Activated CD8-positive, alpha-beta memory T cell treated with anti-CD3 and anti-CD28 coated beads, Interleukin-2, amount 50 U/mL, for 1 hour (primary cell): ENCODE measurements around the gene DIDO1.
"Not testable (repeated sequence)": the region's sequence is repeated elsewhere in the genome, so short reads cannot be mapped to it uniquely, and the experiment has no call there.

Experiments used
- DNase-seq: peaks from one replicate; pipeline ENCODE4 v3.0.0-alpha.2; 2020; ENCODE audit errors: extremely low read depth

Gene DIDO1

DNA sequence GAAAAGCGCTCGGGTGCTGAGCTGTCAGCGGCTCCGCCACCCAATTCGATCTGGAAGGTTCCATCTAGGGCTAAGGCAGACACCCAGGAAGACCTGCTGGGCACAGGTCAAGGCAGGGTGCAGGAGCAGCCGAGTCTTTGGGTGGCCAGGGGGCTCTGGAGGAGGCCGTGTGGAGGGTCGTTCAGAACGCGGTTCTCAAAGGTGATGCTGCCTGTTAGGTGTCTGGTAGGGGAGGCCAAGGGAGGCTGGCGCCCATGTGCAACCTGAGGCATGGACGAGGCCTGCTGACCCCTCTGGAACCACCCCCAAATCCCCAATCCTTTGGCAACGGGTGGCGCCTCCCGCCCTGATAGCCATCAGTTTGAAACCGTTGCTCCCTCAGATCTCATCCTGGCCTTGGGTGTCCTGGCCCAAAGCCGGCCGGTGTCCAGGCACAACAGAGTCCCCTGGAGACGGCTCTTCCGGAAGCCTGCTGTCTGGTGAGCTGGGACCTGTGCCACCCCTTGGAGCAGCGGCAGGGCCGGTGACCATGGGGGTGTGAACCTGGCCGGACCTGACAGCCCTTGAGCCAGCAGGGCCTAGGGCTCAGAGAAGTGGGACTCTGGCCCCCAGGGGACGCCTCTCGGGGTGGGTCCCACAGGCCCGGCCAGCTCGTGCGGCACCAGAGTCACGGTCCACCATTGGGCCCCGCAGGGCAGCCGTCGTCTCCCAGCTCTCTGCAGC is 36.7 kb upstream of the DIDO1 start:
- DNase-seq = no peak

DNA sequence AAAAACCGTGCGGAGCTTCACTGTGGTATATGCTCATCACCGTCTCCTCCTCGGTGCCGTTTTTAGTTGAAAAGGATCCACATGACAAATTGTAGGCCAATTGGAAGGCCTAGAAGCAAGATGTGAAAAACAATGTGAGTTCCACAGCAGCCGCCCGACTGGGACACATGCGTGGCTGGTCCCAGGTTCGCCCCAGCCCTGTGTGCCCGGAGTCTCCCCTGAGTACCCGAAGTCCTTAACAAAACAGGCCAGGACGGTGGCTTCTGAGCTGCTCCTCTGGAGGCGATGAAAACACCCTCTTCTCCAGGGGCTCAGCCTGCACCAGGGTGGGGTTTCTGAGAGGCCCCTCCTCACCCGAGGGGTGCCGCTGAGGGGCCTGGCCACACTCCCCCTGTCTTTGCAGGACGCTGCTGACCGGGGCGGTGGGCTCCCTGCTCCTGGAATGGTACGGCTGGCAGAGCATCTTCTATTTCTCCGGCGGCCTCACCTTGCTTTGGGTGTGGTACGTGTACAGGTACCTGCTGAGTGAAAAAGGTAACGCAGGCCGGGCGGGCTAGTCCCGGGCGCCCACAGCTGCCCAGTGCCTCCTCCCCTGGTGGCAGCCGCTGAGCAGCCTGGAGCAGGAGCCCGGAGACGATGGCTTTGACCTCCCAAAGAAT is 36.0 kb upstream of the DIDO1 start:
- no peak for DNase-seq

GRCh38 chr20:62961799-62962198 is 35.5 kb upstream of the DIDO1 start:
- DNase-seq = no peak

DNA sequence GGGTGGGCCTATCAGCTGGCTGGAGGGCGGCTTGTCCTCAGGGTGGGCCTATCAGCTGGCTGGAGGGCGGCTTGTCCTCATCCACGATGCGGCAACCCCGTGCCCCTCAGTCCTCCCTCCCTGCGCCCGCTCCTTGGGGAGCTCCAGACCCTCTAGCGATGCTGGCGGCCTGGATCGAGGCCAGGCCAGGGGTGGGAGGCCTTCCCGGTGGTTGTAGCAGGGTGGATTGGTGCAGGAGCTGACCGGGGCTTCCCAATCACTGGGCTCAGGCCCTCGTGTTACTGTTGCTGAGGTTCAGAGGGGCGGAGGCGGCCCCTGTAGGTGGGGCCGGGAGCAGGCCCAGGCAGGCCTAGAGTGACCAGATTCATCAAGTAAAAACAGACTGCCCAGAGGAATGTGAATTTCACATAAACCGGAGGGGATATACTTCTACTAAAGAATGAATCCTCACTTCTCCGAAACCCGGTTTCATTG is 35.0 kb upstream of the DIDO1 start:
- DNase-seq = no peak

DNA sequence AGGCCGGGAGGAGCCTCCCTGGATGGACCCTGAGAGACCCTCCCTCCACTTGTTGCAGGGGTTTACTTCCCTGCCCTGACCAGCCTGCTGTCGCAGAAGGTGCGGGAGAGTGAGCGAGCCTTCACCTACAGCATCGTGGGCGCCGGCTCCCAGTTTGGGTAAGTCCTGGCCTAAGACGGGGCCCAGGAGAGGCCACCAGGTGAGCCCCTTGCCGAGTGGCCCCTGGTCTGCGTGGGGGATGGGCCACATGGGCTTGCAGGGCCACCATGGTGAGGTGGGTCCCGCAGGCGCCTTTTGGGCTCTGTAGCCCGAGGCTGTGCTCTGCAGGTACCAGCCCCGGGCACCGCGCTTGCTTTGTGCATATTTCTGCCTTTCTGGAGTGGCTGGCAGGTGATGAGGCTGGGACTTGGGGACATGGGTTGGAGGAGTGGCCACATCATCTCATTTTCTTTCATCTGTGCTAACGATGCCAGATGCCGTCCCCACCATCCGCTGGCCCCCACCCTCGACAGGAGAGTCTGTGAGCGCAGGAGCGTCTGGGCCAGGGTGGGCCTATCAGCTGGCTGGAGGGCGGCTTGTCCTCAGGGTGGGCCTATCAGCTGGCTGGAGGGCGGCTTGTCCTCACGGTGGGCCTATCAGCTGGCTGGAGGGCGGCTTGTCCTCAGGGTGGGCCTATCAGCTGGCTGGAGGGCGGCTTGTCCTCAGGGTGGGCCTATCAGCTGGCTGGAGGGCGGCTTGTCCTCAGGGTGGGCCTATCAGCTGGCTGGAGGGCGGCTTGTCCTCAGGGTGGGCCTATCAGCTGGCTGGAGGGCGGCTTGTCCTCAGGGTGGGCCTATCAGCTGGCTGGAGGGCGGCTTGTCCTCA is 34.4 kb upstream of the DIDO1 start:
- not testable (repeated sequence) for DNase-seq

- no peak for DNase-seq
Measured at GRCh38 chr20:62959998-62960436, 33.7 kb upstream of the DIDO1 start.

GRCh38 chr20:62959101-62959971 is 33.0 kb upstream of the DIDO1 start:
- DNase-seq = no peak

DNA sequence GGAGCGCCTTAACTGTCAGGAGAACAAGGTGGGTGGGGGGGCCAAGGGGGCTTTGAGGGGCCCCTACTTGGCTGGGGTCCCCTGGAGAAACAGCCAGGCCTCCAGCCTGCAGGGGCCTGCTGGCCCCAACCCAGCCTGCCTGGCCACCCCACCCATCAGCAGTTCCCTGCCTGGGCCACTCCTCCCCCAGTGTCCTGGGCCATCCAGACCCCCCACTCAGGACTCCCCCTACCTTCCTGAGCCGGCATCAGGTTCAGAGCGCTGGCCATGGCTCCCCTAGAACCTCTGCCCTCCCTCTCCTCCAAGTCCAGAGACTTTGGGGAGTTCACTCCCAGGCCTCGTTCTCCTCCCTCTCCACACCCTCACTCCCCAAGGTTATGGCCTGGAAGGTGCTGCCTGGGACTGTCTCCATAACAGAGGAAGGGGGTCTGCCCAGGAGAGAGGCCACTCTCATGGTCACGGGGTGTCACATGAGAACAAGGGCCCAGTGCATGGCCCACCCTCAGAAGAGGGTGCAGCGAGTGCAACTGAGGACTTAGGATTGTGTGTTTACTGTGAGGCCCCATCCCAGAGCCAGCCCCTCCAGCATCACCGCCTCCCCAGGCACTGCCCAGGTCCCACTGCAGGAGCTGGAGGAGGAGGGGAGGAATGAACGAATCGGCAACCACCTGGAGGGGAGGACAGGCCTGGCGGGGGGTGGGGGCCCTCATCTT is 32.2 kb upstream of the DIDO1 start:
- DNase-seq = no peak

- DNase-seq = no peak
Measured at GRCh38 chr20:62957136-62958117, 31.1 kb upstream of the DIDO1 start.

DNA sequence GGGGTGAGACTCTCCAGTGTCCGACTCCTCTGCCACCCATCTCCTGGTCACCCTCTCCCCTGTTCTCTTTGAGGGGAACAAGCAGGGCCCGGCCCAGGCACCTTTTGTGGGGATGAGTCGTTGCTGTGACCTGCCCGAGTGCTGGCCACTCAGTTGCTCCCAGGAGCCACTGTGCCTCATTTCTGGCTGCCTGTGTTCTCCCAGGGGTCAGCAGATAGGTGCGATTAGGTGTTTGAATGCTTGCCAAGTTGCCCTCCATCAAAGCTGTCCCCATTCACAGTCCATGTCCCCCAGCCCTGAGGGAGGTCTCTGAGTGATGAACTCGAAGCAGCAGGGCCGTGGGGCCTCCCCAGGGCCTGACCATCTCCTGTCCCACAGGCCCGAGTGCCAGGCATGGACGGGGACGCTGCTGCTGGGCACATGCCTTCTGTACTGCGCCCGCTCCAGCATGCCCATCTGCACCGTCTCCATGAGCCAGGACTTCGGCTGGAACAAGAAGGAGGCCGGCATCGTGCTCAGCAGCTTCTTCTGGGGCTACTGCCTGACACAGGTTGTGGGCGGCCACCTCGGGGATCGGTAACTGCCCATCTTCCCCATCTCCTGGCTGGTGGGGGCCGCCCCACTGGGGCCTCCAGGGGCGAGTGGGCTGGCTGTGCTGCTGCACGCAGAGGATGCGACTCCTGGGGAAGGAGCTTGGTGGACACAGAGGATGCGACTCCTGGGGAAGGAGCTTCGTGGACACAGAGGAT is 30.3 kb upstream of the DIDO1 start:
- no peak for DNase-seq

GRCh38 chr20:62955519-62956386 is 29.4 kb upstream of the DIDO1 start:
- DNase-seq = no peak

DNA sequence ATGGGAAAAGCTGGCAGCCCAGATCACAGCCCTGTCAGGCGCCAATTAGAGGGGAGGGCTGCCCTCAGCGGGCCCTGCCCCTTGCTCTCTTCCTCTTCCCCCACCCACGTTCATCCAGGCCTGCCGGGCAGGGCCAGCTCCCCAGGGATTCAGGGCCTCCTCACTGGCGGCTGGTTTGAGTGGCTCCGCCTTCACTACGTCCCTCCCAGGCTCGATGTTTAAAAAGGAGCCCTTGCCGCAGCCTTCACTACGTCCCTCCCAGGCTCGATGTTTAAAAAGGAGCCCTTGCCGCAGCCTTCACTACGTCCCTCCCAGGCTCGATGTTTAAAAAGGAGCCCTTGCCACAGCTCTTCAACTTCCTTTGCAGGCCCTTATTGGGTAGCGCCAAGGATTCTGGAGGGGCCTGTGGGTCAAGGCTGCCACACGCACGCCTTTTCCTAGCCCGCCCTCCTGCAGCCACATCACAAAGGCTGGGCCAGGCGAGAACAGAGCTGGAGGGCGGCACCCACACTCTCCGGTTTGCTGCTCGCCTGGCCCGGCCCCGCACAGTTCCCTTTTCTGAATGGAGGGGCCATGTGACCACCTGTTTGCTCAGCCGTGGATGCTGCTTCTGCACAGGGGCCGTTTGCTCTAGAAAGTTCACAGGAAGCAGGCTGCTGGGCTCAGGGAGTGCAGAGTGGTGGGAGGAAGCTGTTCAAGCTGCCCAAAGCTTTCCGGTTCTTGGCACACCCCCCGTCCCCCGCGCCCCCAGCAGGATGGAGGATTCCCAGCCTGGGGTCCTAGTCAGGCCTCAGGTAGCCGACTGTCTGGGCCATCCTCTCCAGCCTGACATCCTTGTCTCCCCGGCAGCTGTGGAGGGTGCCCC is 27.8 kb upstream of the DIDO1 start:
- DNase-seq = no peak

DNA sequence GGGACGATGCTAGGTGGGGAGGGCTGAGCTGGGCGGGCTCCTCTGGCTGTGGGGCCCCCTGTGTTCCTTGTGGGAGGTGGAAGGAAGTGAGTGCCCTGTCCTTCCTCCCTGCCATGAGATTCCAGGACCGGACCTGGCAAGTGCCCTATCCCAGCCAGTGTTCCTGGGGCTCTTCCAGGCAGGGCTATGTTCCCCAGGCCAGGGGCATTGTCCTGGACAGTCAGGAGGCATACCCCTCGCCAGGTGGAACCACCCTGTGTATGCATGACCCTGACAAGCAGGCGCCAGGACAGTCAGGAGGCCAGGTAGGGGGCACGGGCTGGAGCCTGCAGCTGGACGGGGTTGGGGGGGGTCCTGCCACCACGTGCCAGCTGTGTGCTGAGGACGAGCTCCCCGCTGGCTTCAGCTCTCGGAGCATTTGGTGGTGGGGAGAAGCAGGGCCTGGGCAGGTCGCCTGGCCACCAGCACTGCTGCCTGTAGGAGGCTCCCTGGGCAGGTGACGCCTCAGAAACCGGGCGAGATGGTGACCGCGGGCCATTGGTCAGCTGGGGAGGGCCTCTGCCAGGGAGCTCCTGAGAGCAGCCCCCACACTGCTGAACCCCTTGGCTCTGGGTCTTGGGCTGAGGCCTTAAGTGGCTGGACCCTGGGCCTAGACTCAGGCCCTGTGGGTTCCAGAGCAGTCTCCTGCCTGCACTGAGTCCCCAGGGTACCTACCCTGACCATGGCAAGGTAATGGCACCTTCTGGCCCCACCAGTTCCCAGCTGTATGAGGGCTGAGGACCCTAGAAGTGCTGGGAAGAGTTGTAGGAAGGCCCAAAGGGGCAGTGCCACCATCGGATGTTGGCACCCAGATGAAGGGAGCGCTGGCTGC is 26.9 kb upstream of the DIDO1 start:
- DNase-seq = no peak

- DNase-seq = no peak
Measured at GRCh38 chr20:62952373-62952967, 26.2 kb upstream of the DIDO1 start, which contains the start of gene SLC17A9. TSS of gene SLC17A9 (plus strand) at chr20:62952709. CDS start at chr20:62952831, 122 bp downstream.

- no peak for DNase-seq
Measured at GRCh38 chr20:62951896-62952372, 25.6 kb upstream of the DIDO1 start.
